GM18868 (cell line): ENCODE measurements around the gene CLIC1.
A peak's percentile ranks its signal among the peaks of the same experiment; 100 is the strongest.

Experiments
- ATAC-seq: cut with Tn5 transposase; IDR thresholded peaks from one replicate; pipeline ENCODE4 v1.9.1; 2021; ENCODE audit warnings: mild to moderate bottlenecking, moderate library complexity; ENCODE audit not compliant: unreplicated experiment

CLIC1 gene

DNA sequence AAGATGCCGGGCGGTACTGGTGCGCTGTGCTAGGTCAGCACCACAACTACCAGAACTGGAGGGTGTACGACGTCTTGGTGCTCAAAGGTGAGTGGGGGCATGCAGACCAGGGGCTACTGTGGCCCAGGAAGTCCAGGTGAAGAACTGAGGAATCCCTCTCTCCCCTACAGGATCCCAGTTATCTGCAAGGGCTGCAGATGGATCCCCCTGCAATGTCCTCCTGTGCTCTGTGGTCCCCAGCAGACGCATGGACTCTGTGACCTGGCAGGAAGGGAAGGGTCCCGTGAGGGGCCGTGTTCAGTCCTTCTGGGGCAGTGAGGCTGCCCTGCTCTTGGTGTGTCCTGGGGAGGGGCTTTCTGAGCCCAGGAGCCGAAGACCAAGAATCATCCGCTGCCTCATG lies 28.6 kb downstream of the CLIC1 start:
- no peak for ATAC-seq

DNA sequence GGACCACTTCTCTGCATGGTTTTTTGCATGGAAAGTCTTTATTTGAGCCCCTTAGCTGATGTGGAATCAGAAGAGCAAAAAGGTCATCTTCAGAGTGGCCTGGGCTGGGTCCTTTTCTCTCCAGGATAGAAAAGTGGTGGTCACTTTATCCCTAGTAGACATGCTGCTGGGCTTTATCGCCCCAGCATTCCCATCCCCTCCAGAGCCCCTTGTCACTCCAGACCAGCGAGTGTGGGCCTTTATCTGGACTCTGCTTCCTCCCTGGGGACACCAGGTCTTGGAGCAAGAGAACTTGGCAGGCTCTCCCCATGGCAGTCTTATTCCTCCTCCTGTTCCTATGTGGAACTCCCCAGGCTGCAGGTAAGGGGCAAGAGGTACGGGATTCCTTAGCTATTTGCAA lies 29.7 kb downstream of the CLIC1 start, which contains the start of gene LY6G6F:
Gene LY6G6F, plus strand, starts transcription at position 268 of the 400 bp plus-strand sequence. Its CDS starts 41 bp downstream, at position 309.
- ATAC-seq = no peak

DNA sequence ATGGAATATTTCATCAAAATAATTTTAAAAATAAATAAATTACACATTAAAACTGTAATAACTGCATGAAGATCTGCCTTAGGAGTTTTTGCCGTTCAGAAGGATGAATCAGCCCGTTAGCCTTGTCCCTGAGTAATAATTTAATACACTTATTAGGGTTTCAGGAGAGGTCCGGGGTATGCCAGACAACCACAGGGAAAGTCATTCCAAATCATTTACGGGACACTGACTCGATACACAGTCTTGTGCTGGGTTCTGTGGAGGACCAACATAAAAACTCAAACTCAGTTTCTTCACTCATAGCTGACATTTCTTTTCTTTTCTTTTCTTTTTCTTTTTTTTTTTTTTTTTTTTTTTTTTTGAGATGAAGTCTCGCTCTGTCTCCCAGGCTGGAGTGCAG lies 30.4 kb downstream of the CLIC1 start:
- ATAC-seq = no peak

DNA sequence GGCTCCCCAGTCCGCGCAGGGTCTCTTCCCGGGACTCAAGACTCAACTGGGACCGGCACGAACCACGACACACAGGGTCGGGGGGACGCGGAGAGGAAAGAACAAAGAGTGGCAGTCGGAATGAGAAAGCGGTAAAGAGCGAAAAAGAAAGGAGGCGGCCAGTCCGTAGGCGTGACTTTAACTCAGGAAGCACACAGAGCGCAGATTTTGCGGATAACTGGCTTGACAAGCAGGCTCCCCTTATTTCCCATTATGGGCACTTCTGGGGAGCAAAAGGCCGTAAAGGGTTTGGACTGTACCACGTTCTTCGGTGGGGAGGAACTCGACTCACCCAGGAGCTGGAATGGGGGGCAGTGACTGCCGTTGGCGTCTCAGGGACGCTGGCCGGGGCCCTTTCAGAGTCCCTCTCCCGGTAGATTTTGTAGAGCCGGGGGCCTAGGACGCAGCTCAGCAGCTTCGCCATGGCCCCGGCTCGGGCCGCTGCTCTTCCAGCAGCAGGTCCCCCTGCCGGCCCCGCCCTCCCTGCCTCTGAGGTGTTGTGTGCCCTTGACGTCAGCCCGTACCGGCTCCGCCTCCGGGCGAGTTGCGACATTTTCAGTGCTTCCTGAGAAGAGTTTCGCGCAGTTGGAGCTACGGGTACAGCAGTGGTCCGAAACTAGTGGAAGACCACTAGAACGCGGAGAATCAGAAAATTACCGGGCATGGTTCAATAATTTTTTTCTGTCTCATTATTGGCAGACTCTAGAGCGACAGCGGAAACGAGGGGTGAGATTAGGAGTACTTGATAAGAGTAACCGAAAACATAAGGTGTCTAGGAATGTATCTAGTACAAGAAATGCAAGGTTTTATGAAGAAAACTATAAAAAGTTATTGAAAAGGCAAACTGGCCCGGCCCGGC lies 33.3 kb downstream of the CLIC1 start, which contains the start of gene ABHD16A:
Gene ABHD16A, minus strand, starts transcription at position 506 of the 898 bp plus-strand sequence. Its CDS starts 43 bp downstream, at position 463.
- peak; percentile 94 for ATAC-seq

DNA sequence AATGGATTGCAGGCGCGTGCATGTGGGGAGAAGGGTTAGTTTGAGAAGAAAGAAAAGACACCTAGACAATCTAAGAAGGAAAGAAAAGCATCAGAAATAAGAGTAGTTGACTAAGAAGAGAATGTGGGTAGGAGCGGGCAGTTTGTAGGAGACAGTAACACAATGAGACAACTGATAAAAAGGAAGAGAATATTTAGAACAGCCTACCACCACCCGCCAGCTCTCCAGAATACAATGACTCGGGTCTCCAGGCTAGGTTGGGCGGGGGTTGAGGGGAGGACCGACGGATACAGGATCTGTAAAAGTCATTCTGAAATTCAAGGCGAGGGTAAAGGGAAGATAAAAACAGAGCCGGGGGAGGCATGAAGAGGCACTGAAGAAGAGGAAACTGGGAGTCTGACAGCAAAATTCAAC lies 33.9 kb downstream of the CLIC1 start:
- no peak for ATAC-seq

DNA sequence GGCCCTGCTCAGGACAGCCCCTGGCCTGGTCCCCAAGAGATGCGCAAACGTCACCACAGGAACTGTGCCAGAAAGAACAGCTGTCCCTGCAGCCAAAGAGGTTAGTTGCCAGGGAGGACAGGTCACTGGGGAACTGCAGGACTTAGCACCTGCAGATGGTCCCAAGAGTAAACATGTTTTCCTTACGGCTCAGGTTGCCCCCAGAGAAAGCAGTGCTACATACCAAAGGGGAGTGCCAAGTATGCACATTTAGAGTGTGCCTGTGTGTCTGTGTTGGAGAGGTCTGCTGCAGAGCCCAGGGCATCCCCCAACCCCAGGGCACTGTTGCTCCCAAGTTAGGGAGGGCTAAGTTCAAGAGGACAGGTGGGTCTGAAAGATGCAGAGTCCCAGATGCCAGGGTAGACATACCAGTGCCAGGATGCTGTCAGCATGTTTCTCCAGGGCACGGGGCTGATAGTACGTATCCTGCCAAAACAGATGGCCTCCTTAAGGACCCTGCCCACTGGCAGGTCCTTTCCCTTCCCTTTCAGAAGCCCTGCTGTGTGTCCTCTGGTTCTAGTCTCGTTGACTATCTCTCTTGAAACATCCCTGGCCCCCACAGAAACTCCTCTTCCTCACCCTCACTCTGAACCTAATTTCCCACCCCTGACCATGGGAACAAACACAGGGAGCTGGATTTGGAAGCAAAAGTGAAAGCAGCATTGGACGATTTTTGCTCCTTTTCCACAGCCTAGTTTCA lies 34.5 kb downstream of the CLIC1 start:
- no peak for ATAC-seq

DNA sequence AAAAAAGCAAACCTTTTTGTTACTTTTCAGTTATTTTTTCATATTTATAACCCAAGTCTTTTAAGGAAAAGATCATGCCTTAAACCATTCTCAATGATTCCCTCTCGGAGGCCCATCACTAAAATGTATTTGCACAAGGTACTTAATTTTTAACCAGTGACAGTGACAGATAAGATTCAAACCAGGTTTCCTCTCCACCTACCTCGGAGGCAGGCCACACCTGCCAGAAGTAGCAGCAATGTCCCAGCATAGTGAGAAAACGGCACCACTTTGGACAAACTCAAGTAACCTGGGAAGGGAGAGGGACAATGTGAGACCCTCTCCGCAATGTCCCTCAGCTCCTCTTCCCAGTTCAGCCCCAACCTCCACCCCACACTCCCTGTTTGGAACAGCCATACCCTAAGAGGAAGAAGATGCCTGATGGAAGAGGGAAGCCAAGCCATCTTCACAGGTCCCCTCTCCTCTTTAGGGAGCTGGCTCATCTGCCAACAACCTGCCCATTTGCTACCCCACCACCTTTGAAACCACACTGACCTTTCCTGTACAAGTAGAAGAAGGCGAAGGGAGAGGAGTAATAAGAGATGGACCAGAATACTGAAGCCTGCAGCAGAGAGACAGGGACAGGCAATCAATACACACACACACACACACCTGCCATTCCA lies 35.5 kb downstream of the CLIC1 start:
- ATAC-seq = no peak

DNA sequence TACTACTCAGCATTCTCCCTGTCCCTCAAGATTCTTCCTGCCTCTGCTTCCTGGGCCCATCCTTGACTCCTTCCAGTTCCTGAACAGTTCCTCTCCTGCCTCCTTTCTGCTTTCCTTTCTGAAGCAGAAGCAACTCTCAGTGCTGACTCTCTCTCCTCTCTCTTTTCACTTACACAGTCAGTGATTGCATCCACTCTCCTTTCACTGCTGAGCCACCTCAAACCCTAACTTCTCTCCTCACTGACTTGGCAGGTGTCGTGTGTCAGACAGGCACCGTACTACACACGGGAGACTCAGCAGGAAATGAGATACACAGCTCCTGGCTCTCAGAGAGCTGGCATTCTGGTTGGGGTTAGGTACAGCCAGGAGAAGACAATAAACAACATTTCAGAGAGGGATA lies 38.8 kb downstream of the CLIC1 start:
- ATAC-seq = no peak

DNA sequence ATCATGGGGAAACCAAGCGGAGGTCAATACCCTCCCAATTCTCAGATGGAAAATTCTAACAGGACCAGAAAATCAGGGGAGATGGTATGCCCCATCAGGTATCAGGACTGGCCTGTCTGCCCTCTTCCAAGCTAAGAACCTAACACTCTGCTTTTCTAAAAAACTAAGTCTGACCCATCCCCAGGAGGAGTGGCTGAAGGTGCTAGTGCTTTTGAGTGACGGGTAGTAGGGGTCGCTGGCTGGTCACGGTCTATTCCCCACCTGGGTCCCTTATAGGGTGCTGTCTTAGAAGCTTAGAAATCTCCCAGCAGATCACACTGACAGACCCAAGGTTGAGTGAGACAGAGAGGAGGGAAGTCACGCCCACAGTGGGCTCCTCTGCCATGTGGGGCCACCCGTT lies 42.8 kb downstream of the CLIC1 start:
- no peak for ATAC-seq

DNA sequence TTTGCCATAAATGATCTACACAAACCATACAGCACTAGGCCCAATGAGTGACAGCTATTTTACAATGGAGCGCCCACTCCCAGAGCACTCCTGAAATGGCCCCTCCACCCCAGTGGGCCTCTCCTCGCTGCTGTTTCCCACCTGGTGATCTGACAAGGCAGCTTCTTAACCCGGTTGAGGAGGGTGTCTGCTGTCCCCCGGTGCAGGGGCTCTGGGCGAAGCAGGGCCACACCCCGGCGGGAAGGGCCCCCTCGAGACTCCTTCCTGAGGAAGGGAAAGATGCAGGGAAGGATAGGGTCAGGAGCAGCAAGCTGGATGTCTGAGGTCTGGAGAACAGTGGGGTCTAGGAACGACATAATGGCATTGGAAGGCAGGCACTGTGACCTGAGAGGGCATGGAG lies 43.4 kb downstream of the CLIC1 start:
- no peak for ATAC-seq

DNA sequence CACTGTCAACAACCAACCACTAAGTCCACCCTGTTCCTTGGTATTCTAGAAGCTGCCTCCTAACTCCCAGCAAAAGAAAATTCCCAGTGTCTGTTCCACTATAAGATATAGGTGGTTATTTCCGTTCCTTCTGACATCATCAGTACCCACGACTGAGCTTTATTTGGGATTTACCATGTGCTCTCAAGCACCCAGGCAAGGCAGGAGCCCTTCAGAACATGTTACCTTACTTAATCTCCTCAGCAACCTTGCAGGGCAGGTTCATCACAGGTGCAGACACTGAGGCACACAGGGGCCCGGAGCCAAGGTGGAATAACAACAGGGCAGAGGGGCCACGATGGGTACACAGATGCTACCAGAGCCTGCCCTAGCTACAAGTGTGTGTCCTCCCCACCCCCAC lies 44.0 kb downstream of the CLIC1 start:
- no peak for ATAC-seq

DNA sequence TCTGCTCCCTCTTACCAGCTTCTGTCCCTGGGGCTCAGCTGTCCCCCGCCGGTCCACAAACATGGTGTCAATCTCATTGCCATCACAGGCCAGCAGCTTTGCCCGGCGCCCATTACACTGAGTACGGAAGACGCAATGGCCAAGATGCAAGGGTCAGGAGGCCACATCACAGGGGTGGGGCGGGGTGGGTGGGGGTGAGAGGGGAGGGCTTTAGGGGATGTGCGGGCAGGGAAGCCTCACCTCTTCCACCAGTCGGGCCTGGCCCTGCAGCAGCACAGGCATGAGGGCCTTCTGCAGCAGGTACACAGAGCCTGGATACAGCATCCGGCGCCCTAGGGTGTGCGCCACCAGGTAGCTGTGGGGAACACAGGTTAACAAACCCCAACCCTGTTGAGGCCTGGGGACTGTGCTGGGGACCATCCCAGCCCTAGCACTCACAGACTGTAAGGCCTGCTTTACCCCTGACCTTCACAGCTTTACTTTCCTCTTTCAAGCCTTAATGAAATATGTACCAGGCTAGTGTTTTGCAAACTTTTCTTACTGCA lies 44.7 kb downstream of the CLIC1 start:
- no peak for ATAC-seq

DNA sequence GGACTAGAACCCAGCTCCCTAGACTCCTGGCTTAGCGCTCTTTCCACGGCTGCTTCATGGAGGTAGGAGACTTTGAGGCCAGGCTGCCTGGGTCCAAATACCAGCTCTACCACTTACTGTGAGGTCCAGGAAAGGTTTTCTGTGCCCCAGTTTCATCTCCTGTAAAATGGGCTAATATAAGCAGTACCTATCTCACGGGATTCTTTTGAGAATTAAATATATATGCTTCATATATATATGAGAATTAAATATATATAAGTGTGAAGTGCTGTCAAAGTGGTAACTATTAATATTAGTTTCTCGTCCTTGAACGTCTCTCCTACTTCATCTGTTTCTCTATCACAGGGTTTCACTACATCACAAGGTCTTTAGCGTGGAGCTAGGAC lies 45.3 kb downstream of the CLIC1 start:
- ATAC-seq = no peak

DNA sequence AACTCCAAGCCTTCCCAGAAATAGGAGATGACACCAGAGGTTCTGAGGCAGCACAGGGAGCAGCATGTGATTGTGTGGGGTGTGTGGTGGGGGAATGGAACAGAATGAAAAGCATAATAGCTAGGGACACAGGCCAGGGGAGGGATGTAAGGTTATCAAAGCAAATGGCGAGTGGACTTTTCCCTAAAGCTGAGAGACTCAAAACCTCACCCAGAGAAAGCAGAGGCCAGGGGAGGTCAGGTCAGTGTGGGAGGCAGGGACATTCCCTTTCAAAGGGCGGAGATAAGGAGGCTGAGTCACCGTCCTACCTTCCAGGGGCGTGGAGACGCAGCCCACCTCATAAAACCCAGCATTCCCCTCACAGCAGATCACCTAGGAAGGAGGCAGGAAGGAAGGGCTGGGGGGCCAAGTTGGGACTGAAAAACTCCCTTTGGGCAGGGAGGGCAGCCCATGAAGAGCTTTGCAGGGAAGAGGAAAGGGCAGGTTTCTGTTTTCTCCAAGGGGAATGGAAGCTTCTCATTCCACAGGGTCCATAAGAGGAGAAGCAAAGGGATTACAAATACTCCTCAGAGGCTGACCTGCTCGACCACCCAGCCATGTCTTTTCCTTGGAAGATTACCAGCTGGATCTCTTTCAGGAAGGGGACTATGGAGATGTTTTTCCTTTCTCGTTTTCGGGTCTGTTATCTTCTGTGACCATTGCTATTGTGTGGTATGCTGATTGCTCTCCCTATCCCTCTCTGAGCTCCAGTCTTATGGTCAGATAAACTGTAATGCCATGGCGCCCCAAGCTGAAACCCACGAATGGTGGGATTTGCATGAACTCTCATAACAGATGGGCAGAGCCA lies 45.9 kb downstream of the CLIC1 start:
- ATAC-seq = no peak

DNA sequence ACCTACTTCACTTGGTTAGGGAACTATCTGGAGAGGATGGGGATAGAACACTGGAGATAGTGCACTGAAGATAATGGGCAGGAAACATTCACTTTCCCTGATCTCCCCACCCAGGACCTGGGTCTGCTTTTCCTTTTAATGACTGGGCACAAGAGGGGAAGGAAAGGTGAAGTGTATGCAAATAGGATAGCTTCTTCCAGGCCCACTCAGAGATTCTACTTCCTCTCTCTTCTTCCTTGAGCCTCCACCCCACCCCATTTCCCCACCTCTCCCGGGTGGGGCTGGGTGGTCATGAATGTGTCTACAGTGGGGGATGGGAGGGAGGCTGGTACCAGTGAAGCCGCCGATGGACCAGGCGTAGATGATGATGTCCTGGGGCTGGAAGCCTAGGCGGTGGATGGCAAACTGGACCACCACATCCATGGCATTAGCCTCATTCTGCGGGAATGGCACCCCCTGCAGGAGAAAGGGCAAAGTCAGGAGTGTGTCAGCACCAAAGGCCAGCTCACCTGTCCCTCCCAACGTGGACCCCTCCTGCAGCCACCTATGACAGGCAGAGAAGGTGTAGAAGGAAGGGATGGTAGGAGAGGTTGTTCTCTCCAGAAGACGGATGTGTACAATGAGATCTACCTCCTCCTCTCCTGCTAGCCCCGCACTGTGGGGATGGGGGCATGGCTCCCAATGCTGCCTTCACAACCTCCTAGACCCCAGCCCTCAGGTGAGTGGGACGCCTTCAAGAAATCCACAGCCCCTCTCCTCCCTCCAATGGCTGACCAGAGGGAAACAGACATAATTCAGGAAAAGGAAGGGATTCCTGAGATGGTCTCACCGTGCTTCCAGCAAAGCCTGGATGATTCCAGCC lies 46.9 kb downstream of the CLIC1 start:
- no peak for ATAC-seq

DNA sequence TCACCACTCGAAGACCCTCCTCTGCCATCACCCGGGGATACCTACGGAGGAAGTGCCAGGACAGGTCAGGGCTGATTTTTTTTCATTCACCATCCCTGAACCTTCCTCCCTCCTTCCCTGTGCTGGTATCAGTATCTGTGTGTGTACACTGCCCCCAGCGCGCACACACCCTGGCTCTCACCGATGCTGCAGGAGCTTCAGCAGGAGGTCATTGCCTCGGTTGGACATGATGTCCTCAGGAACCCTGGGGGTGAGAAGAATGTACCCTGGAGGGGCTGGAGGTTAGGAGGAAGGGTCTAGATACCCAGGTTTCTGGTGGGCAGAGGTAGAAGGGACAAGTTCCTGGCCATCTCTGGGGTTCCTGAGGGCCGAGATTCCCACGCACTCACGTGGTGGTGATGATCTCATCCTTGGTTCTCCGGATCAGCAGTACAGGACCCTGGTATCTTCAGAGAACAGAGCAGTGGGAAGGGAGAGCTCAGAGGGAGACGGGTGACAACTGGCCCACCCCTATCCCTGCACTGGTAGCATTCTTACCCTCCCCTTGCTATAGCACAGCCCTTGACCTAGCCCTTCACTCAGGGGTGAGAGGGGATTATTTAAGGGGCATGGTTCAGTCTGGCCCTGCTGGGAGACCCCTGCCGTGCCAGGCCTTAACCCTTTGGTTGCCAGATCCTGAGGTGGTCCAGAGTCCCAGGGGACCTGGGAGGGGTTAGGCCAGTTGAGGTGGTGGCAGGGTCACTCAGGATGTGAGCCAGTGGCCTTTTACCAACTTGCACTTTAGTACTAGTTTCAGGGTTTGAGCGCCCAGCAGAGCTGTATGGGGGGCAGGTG lies 48.3 kb downstream of the CLIC1 start:
- ATAC-seq = no peak

DNA sequence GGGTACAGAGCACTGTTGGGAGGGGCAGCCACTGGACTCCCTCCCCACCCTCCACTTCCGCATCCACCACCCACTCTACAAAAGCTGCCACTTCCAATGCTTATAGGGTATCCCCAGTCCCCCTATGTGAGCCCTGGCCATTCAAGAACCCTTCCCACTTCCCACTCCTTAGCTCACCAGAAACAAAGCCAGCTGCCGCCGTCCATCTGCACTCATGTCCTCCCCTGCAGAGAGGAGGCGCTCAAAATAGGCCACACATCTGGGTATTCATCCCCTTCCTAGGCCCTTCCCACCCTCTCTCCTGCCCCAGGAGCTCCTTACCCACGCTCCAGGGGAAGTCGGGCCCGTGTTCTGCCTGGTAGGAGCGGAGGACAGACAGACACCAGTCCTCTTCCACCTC lies 49.0 kb downstream of the CLIC1 start:
- ATAC-seq = no peak

DNA sequence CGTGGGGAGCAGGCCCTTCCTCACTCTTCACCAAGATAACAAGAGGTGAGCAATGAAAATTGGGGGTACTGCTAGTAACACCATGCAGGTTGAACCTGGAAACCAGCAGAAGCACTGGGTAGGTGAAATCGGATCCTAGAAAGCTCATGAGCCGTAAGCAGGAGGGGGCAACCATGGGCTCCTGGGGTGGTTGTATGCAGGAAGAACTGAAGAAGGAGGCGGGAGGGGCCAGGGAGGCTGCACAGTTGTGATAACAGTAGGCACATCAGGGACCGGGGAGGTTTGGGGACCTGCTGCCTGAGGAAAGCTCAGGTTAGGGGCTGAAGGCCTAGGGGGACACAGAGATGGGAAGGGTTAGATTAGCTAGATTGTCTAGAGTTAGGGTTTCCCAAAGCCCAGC lies 49.8 kb downstream of the CLIC1 start:
- no peak for ATAC-seq
